Right lobe of liver (tissue), 6 donors: ENCODE measurements around the gene ELOB. TPM values are rescaled to one million over a fixed set of nuclear protein-coding genes. Genes with fewer than 3 reads are reported as not detected.

Source experiments
- ATAC-seq, 4 donors: fragments of 200-7000 bp; cut with Tn5 transposase; one replicate each; pipeline ENCODE4 v1.9.1; 2020; ENCODE audit warnings: mild to moderate bottlenecking in 4 of 4, moderate library complexity in 4 of 4
- DNase-seq, 3 donors: peaks; one replicate each; pipeline ENCODE4 v3.0.0-alpha.2; 2020
- H3K27ac ChIP-seq, 3 donors: fragments of 200-600 bp; one replicate each; pipeline ENCODE4 v1.8.0; 2022
- H3K27me3 ChIP-seq, 2 donors: fragments of 200-600 bp; one replicate each; pipeline ENCODE4 v1.8.0; 2022
- H3K36me3 ChIP-seq, 4 donors: fragments of 200-600 bp; sonication (generic) in 1 of 4; one replicate each; pipeline versions ENCODE4 v1.5.1 to v1.8.0; 2017 to 2022; ENCODE audit warnings: control low read depth in 1 of 4
- H3K4me1 ChIP-seq, 4 donors: fragments of 200-600 bp; sonication (generic) in 1 of 4; one replicate each; pipeline versions ENCODE4 v1.5.1 to v1.8.0; 2017 to 2022; ENCODE audit warnings: control low read depth in 1 of 4
- H3K4me3 ChIP-seq, 3 donors: fragments of 200-600 bp; one replicate each; pipeline ENCODE4 v1.8.0; 2022
- H3K9me3 ChIP-seq, 4 donors: fragments of 200-600 bp; sonication (generic) in 1 of 4; one replicate each; pipeline versions ENCODE4 v1.5.1 to v1.8.0; 2017 to 2022; ENCODE audit warnings: control low read depth in 1 of 4
- POLR2A ChIP-seq: fragments of 450-650 bp; IDR thresholded peaks from one replicate; pipeline ENCODE4 v1.6.1; 2017; ENCODE audit warnings: antibody characterized with exemption, mild to moderate bottlenecking
- WGBS: methylation state at CpG from one replicate; pipeline ENCODE4 v1.1.6; 2018; ENCODE audit warnings: low coverage, low lambda C conversion rate; ENCODE audit not compliant: insufficient coverage; ENCODE audit errors: missing lambda C conversion rate; 5-methylcytosine and 5-hydroxymethylcytosine counted together
- intact Hi-C, 2 donors: fragments of 100-400 bp; cut with DNase I; formaldehyde crosslinking; loops; one replicate each; pipeline versions ENCODE4 v1.11.2 to v1.14.1; 2022
- total RNA-seq, 6 experiments: library from RNA; depleted of rRNA in 2 of 6; stranded (reverse); fragments of >200 nt in 2 of 6; fragmentation: NEBNext Ultra II Directional in 3 of 6; extraction: Animal tissue kit (Norgen Biotek cat#: 25700) in 3 of 6; gene quantifications; one replicate each; pipeline versions ENCODE4 v1.1.0 to v1.2.4, GENCODE V29; 2016 to 2023
- TF ChIP-seq, protein P1 (sequence below), 4 donors: fragments of 200-600 bp in 3 of 4; fragments of 450-650 bp in 1 of 4; IDR thresholded peaks; one replicate each; pipeline versions ENCODE4 v1.5.1 to v1.8.0; 2016 to 2022; ENCODE audit warnings: antibody characterized with exemption in 4 of 4, mild to moderate bottlenecking in 2 of 4
- donor health status: DM: no; HTN: yes; CAD: no.
- donor health status: DM: no; HTN: no; CAD: no.
- donor health status: DM: no; HTN: no; CAD: no.
- donor health status: DM: no; HTN: yes; CAD: no.
- donor health status: DM: no; HTN: yes; CAD: no.

Gene ELOB
- total RNA-seq, 6 experiments from 2014 or later = 97.5 to 521 (median 122) TPM

DNA sequence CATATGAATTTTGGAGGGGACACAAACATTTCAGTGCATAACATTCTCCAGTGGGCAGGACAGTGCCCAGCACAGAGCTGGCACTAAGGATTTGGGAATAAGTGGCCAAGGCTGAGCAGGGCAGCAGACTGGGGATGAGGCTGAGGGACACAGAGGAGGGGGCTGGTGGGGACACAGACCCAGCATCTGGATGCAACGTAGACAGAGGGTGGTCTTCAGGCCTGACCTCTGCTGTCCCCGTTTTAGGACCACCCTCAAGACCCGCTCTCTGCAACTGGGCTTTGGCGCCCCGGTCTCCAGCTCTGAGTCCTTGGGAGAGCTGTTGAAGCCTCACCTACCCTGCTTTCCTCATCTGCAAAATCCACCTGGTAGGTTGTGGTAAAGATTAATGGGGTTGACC lies 13.6 kb upstream of the ELOB start:
- no peak overlapping the region for H3K4me3 ChIP-seq
- intact Hi-C loops = no loop called here
- no peaks in the 10 kb centered on the region for H3K36me3 ChIP-seq
- H3K27ac ChIP-seq = no peak overlapping the region
- H3K27me3 ChIP-seq = peaks cover 0 to 9% of the 10 kb centered on the region in 2 donors
- H3K9me3 ChIP-seq = no peaks in the 10 kb centered on the region
- TF ChIP-seq, protein P1, sequence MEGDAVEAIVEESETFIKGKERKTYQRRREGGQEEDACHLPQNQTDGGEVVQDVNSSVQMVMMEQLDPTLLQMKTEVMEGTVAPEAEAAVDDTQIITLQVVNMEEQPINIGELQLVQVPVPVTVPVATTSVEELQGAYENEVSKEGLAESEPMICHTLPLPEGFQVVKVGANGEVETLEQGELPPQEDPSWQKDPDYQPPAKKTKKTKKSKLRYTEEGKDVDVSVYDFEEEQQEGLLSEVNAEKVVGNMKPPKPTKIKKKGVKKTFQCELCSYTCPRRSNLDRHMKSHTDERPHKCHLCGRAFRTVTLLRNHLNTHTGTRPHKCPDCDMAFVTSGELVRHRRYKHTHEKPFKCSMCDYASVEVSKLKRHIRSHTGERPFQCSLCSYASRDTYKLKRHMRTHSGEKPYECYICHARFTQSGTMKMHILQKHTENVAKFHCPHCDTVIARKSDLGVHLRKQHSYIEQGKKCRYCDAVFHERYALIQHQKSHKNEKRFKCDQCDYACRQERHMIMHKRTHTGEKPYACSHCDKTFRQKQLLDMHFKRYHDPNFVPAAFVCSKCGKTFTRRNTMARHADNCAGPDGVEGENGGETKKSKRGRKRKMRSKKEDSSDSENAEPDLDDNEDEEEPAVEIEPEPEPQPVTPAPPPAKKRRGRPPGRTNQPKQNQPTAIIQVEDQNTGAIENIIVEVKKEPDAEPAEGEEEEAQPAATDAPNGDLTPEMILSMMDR (IDR thresholded peaks at IDR 0.05) = no peak
- TF ChIP-seq POLR2A = no peak
- DNase-seq = peak in 1 of 3 donors; percentile 16
- no peaks in the 10 kb centered on the region for H3K4me1 ChIP-seq
- no peak for ATAC-seq
- 80% methylated on average over 2 of the region's 5 CpGs for WGBS

DNA sequence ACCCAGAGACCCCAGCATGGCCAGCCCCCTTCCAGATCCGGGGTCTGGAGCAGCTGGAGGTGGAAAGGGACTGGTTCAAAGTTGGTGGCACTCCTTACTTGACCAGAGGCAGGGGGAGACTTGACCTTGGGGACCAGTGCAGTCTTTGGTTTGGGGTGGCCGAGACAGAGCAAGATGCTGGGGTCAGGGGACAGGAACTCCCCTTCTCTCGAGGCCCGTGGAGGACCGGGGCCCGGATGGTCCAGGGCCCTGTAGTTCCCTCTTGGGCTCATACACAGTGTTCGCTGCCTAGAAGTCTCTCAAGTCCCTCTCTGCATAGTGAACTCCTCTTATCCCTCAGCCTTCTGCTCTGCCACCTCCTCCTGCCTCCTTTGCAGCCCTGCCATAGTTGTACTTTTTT lies 10.9 kb upstream of the ELOB start:
- peaks cover 0 to 4% (median 0%) of the 10 kb centered on the region in 4 donors for H3K4me1 ChIP-seq
- peaks cover 0 to 12% of the 10 kb centered on the region in 2 donors for H3K27me3 ChIP-seq
- ATAC-seq = no peak
- TF ChIP-seq POLR2A = no peak
- TF ChIP-seq, protein P1 (IDR thresholded peaks at IDR 0.05) = no peak
- H3K27ac ChIP-seq = no peak overlapping the region
- no peaks in the 10 kb centered on the region for H3K9me3 ChIP-seq
- no peak overlapping the region for H3K4me3 ChIP-seq
- WGBS = 7% methylated on average over 3 of the region's 7 CpGs
- no peak for DNase-seq
- H3K36me3 ChIP-seq = no peaks in the 10 kb centered on the region
- intact Hi-C loops = no loop called here

DNA sequence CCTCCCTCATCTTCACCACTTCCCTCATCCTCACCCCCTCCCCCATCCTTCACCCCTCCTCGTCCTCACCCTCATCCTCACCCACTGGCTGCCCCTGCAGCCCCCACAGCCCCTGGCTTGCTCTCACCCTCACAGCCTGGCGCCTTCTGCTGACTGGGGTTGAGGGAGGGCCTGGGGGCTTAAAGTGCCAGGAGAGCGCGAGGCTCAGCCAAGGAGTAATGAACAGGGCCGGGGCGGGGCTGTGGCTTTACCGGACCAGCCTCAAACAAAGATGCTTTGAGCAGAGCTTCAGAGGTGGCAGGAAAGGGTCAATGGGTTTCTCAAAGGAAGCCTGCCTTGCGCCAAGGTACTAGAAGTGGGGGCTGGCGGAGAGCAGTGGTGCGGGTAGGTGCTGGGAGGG lies 10.3 kb upstream of the ELOB start, which contains the start of gene PRSS33:
TSS of gene PRSS33 (minus strand) at position 155 of the 400 bp plus-strand sequence. CDS start 1,013 bp downstream, outside the sequence.
- DNase-seq (no peak), ATAC-seq (no peak)
- no peaks in the 10 kb centered on the region for H3K36me3 ChIP-seq
- intact Hi-C loops = no loop called here
- WGBS = 19% methylated on average over 7 of the region's 10 CpGs
- no peaks in the 10 kb centered on the region for H3K9me3 ChIP-seq
- H3K4me3 ChIP-seq = no peak within 1 kb of the TSS
- TF ChIP-seq, protein P1 (IDR thresholded peaks at IDR 0.05) = no peak
- no peak for TF ChIP-seq POLR2A
- peaks cover 0 to 4% (median 0%) of the 10 kb centered on the region in 4 donors for H3K4me1 ChIP-seq
- H3K27ac ChIP-seq = no peak within 1 kb of the TSS
- peaks cover 0 to 12% of the 10 kb centered on the region in 2 donors for H3K27me3 ChIP-seq

DNA sequence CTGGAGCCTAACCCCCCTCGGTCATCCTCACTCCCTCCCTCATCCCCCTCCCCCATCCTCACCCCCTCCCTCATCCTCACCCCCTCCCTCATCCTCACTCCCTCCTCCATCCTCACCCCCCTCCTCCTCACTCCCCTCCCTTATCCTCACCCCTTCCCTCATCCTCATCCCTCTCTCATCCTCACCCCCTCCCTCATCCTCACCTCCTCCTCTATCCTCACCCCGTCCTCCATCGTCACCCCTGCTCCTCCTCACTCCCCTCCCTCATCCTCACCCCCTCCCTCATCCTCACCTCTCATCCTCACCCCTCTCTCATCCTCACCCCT lies 9.7 kb upstream of the ELOB start:
- H3K36me3 ChIP-seq = no peaks in the 10 kb centered on the region
- H3K27me3 ChIP-seq = peaks cover 0 to 12% of the 10 kb centered on the region in 2 donors
- TF ChIP-seq, protein P1 (IDR thresholded peaks at IDR 0.05) = no peak
- TF ChIP-seq POLR2A = no peak
- no peak overlapping the region for H3K4me3 ChIP-seq
- intact Hi-C loops = no loop called here
- no peaks in the 10 kb centered on the region for H3K9me3 ChIP-seq
- H3K4me1 ChIP-seq = peaks cover 0 to 4% (median 0%) of the 10 kb centered on the region in 4 donors
- DNase-seq = no peak
- H3K27ac ChIP-seq = no peak overlapping the region
- ATAC-seq = no peak
- WGBS = 31% methylated on average over 3 of the region's 3 CpGs
